K562 (cell line): ENCODE results near the gene FAAP100. TPM values are rescaled to one million over a fixed set of nuclear protein-coding genes. Genes with fewer than 3 reads are reported as not detected.
A peak's percentile ranks its signal among the peaks of the same experiment; 100 is the strongest.

Experiments
- CREBBP ChIP-seq: IDR thresholded peaks from one replicate; pipeline ENCODE4 v1.6.1; 2012; ENCODE audit warnings: low read depth, mild to moderate bottlenecking, control low read depth, inconsistent platforms, low read length
- HNRNPH1 ChIP-seq: fragments of 200-400 bp; formaldehyde crosslinking; optimal IDR thresholded peaks from 2 replicates; pipeline ENCODE3; 2017; ENCODE audit warnings: low read depth, mild to moderate bottlenecking, low read length, moderate library complexity
- KDM2B ChIP-seq: fragments of 250-450 bp; sonication (Bioruptor Pico); IDR thresholded peaks from 2 replicates; pipeline ENCODE4 v1.8.0; 2021; ENCODE audit warnings: mild to moderate bottlenecking, moderate library complexity
- NCOA4 ChIP-seq: fragments of 450-650 bp; IDR thresholded peaks from 2 replicates; pipeline ENCODE4 v1.6.1; 2018; ENCODE audit warnings: mild to moderate bottlenecking; ENCODE audit not compliant: partially characterized antibody
- NCOA6 ChIP-seq: fragments of 450-650 bp; IDR thresholded peaks from 2 replicates; pipeline ENCODE4 v1.6.1; 2017; ENCODE audit warnings: mild to moderate bottlenecking
- PYGO2 ChIP-seq: fragments of 450-650 bp; IDR thresholded peaks from 2 replicates; pipeline ENCODE4 v1.6.1; 2016; ENCODE audit warnings: mild to moderate bottlenecking, missing genetic modification characterization, moderate library complexity, missing compliant biosample characterization
- RUNX1 ChIP-seq: sonication (generic); IDR thresholded peaks from 2 replicates; pipeline ENCODE4 v1.6.1; 2016; ENCODE audit warnings: antibody characterized with exemption, low read depth
- SMAD4 ChIP-seq: fragments of 250-450 bp; sonication (Bioruptor Pico); conservative IDR thresholded peaks from 2 replicates; pipeline ENCODE4 v1.8.0; 2021; ENCODE audit warnings: inconsistent platforms, mild to moderate bottlenecking, moderate library complexity
- ZC3H11A ChIP-seq: IDR thresholded peaks from 2 replicates; pipeline ENCODE4 v1.6.1; 2012; ENCODE audit warnings: low read depth, low read length, improper control_type of control experiment
- ZEB2 ChIP-seq: fragments of 450-650 bp; IDR thresholded peaks from 2 replicates; pipeline ENCODE4 v1.6.1; 2016
- polyA plus RNA-seq, 8 experiments: library from polyadenylated mRNA; depleted of rRNA in 4 of 8; stranded (reverse) in 5 of 8; unstranded in 3 of 8; fragments of >200 nt; fragmentation: Nextera tagmentation in 2 of 8; fragmentation: Illumina TruSeq in 1 of 8; extraction: Ambion mirVana in 2 of 8; extraction: Trizol in 1 of 8; gene quantifications; 2 replicates each; pipeline versions ENCODE4 v1.2.1 to v1.2.3, GENCODE V29; 2011 to 2014; ENCODE audit warnings: inconsistent platforms in 1 of 8, missing spikeins in 1 of 8
- total RNA-seq, 7 experiments: library from RNA; depleted of rRNA in 6 of 7; stranded (reverse); fragments of >200 nt in 6 of 7; fragmentation: Illumina TruSeq in 2 of 7; extraction: Trizol in 2 of 7; gene quantifications; 2 replicates each; pipeline versions ENCODE4 v1.2.1 to v1.2.3, GENCODE V29; 2011 to 2021; ENCODE audit warnings: low replicate concordance in 1 of 7
- TF ChIP-seq, protein P1 (sequence below): fragments of 450-650 bp; IDR thresholded peaks from 2 replicates; pipeline ENCODE4 v1.6.1; 2016; ENCODE audit warnings: antibody characterized with exemption
- TF ChIP-seq, protein P2 (sequence below): IDR thresholded peaks from 2 replicates; pipeline ENCODE4 v1.6.1; 2011; ENCODE audit not compliant: insufficient read length; ENCODE audit errors: extremely low read depth
- TF ChIP-seq, protein P3 (sequence below): fragments of 450-650 bp; formaldehyde crosslinking; IDR thresholded peaks from 2 replicates; pipeline ENCODE4 v1.4.0; 2020; ENCODE audit warnings: mild to moderate bottlenecking, moderate library complexity
- TF ChIP-seq, protein P4 (sequence below): IDR thresholded peaks from 2 replicates; pipeline ENCODE4 v1.6.1; 2016; ENCODE audit warnings: missing genetic modification characterization, missing compliant biosample characterization
- TF ChIP-seq, protein P5 (sequence below), 2 experiments: fragments of 450-650 bp; conservative IDR thresholded peaks; 2 replicates each; pipeline ENCODE4 v1.6.1; 2017; ENCODE audit warnings: mild to moderate bottlenecking in 2 of 2, moderate library complexity in 2 of 2
- TF ChIP-seq, protein P6 (sequence below): sonication (generic); formaldehyde crosslinking; IDR thresholded peaks from 2 replicates; pipeline ENCODE4 v1.5.0; 2020; ENCODE audit warnings: missing genetic modification reagents
- TF ChIP-seq, protein P7 (sequence below): fragments of 200-400 bp; formaldehyde crosslinking; IDR thresholded peaks from 2 replicates; pipeline ENCODE4 v1.6.1; 2017; ENCODE audit warnings: mild to moderate bottlenecking, low read depth, low read length, moderate library complexity

Gene FAAP100
- total and polyA plus RNA-seq, 9 of the 15 experiments (the other 6 are each of a cell fraction or from before 2014, with no cell fraction given): 0.31 to 51.2 (median 12.6) TPM

DNA sequence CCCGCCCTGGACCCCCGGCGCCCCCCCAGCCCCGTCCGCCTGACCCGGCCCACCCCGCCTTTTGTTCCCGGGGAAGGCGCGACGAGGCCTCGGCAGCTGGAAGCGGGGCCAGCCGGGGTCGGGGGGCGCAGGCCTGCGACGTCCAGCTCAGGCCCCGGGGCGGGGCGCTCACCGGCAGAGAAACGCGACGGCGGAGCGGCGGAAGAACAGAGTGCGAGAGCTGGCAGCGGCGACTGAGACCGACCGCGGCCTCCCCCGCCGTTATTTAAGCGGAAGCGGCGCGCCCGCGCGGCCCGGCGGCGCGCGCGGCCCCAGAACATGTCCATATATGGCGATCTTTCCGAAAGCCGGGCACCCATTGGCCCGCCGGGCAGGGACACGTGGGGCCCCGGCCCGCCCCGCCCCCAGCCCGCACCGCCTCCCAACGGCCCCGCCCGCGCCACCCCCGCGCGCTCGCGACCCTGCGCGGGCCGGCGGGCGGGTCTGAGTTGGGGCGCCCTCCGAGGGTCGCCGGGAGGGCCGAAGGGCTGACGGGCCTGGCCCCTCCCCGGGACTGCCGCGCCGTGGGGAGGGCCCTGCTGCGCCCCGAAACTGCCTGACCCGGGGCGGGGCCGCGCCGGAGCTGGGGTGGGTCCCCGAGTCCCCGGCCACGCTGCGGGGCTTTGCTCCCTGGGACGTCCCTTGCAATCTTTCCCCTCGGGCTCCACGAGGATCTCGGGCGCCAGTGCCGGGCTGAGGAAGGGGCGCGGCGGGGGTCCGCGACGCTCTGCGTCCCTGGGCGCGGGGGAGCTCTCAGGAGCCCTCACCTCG lies 39.4 kb downstream of the FAAP100 start, which contains the start of gene ACTG1 (continued):
- TF ChIP-seq, protein P1, sequence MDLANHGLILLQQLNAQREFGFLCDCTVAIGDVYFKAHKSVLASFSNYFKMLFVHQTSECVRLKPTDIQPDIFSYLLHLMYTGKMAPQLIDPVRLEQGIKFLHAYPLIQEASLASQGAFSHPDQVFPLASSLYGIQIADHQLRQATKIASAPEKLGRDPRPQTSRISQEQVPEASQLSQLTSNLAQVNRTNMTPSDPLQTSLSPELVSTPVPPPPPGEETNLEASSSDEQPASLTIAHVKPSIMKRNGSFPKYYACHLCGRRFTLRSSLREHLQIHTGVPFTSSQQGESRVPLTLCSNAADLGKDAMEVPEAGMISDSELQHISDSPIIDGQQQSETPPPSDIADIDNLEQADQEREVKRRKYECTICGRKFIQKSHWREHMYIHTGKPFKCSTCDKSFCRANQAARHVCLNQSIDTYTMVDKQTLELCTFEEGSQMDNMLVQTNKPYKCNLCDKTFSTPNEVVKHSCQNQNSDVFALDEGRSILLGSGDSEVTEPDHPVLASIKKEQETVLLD: no peak
- TF ChIP-seq SMAD4 (no peak), CREBBP (no peak), NCOA4 (no peak), KDM2B (CRISPR knock-in tag) (peak; percentile 94; the same call in 1 of the 2 replicates), ZEB2 (no peak), RUNX1 (no peak), NCOA6 (no peak), PYGO2 (tag) (no peak), ZC3H11A (no peak), HNRNPH1 (no peak)
- TF ChIP-seq, protein P2, sequence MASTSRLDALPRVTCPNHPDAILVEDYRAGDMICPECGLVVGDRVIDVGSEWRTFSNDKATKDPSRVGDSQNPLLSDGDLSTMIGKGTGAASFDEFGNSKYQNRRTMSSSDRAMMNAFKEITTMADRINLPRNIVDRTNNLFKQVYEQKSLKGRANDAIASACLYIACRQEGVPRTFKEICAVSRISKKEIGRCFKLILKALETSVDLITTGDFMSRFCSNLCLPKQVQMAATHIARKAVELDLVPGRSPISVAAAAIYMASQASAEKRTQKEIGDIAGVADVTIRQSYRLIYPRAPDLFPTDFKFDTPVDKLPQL: peak; percentile 80
- TF ChIP-seq, protein P3, sequence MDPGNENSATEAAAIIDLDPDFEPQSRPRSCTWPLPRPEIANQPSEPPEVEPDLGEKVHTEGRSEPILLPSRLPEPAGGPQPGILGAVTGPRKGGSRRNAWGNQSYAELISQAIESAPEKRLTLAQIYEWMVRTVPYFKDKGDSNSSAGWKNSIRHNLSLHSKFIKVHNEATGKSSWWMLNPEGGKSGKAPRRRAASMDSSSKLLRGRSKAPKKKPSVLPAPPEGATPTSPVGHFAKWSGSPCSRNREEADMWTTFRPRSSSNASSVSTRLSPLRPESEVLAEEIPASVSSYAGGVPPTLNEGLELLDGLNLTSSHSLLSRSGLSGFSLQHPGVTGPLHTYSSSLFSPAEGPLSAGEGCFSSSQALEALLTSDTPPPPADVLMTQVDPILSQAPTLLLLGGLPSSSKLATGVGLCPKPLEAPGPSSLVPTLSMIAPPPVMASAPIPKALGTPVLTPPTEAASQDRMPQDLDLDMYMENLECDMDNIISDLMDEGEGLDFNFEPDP: no peak
- TF ChIP-seq, protein P4, sequence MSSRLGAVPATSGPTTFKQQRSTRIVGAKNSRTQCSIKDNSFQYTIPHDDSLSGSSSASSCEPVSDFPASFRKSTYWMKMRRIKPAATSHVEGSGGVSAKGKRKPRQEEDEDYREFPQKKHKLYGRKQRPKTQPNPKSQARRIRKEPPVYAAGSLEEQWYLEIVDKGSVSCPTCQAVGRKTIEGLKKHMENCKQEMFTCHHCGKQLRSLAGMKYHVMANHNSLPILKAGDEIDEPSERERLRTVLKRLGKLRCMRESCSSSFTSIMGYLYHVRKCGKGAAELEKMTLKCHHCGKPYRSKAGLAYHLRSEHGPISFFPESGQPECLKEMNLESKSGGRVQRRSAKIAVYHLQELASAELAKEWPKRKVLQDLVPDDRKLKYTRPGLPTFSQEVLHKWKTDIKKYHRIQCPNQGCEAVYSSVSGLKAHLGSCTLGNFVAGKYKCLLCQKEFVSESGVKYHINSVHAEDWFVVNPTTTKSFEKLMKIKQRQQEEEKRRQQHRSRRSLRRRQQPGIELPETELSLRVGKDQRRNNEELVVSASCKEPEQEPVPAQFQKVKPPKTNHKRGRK (tag): no peak
- TF ChIP-seq, protein P5, sequence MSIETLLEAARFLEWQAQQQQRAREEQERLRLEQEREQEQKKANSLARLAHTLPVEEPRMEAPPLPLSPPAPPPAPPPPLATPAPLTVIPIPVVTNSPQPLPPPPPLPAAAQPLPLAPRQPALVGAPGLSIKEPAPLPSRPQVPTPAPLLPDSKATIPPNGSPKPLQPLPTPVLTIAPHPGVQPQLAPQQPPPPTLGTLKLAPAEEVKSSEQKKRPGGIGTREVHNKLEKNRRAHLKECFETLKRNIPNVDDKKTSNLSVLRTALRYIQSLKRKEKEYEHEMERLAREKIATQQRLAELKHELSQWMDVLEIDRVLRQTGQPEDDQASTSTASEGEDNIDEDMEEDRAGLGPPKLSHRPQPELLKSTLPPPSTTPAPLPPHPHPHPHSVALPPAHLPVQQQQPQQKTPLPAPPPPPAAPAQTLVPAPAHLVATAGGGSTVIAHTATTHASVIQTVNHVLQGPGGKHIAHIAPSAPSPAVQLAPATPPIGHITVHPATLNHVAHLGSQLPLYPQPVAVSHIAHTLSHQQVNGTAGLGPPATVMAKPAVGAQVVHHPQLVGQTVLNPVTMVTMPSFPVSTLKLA (conservative IDR thresholded peaks at IDR 0.05): peak in 1 of 2 experiments; percentile 63; a peak in 2 of 4 replicates
- TF ChIP-seq, protein P6, sequence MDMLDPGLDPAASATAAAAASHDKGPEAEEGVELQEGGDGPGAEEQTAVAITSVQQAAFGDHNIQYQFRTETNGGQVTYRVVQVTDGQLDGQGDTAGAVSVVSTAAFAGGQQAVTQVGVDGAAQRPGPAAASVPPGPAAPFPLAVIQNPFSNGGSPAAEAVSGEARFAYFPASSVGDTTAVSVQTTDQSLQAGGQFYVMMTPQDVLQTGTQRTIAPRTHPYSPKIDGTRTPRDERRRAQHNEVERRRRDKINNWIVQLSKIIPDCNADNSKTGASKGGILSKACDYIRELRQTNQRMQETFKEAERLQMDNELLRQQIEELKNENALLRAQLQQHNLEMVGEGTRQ (CRISPR knock-in tag): peak; percentile 83
- TF ChIP-seq, protein P7, sequence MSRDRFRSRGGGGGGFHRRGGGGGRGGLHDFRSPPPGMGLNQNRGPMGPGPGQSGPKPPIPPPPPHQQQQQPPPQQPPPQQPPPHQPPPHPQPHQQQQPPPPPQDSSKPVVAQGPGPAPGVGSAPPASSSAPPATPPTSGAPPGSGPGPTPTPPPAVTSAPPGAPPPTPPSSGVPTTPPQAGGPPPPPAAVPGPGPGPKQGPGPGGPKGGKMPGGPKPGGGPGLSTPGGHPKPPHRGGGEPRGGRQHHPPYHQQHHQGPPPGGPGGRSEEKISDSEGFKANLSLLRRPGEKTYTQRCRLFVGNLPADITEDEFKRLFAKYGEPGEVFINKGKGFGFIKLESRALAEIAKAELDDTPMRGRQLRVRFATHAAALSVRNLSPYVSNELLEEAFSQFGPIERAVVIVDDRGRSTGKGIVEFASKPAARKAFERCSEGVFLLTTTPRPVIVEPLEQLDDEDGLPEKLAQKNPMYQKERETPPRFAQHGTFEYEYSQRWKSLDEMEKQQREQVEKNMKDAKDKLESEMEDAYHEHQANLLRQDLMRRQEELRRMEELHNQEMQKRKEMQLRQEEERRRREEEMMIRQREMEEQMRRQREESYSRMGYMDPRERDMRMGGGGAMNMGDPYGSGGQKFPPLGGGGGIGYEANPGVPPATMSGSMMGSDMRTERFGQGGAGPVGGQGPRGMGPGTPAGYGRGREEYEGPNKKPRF: no peak
